Measurements from ENCODE around the gene CBARP.

DNA sequence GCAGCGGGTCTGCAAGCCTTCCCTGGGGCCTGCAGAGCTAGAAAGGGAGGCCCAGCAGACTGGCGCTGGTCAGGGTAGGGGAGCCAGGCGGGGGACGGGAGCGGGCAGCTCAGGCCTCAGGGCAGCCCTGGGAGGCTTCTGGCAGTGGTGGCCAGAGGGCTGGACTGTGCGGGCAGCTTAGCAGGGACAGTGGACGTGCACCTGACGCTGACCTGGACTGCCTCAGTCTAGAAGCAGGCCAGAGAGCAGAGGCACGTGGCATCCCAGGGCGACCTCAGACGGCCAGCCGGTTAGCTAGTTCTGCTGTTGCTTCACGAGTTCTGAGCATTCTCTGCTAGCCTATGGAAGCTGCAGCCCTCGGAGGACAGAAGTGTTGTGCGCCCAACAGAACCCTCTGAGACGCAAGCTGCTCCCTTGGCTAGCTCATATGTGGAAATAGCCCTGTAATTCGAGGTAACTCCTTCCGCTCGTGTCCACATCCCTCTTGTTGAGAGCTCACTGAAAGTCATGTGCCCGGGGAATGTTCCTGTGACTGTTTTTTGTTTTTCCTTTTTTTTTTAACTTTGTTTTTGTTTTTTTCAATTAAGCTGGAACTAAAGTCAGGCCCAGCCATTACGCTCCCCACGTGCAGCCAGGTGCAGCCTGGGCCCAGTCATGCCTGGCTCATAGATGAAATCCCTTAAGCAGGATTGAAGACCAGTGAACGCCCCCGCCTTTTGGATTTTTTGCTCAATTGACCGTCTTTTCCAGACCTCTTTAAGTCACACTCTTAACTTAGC lies 35.6 kb upstream of the CBARP start:
- TF ChIP-seq, protein P1, sequence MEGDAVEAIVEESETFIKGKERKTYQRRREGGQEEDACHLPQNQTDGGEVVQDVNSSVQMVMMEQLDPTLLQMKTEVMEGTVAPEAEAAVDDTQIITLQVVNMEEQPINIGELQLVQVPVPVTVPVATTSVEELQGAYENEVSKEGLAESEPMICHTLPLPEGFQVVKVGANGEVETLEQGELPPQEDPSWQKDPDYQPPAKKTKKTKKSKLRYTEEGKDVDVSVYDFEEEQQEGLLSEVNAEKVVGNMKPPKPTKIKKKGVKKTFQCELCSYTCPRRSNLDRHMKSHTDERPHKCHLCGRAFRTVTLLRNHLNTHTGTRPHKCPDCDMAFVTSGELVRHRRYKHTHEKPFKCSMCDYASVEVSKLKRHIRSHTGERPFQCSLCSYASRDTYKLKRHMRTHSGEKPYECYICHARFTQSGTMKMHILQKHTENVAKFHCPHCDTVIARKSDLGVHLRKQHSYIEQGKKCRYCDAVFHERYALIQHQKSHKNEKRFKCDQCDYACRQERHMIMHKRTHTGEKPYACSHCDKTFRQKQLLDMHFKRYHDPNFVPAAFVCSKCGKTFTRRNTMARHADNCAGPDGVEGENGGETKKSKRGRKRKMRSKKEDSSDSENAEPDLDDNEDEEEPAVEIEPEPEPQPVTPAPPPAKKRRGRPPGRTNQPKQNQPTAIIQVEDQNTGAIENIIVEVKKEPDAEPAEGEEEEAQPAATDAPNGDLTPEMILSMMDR (IDR thresholded peaks at IDR 0.05) = no peak
- no peak for TF ChIP-seq POLR2A (IDR thresholded peaks at IDR 0.05)
